WTC11 (cell line): Measurements from ENCODE around the gene CTNND2.

Source experiments
- ATF1 ChIP-seq: sonication (generic); formaldehyde crosslinking; IDR thresholded peaks from 2 replicates; pipeline ENCODE4 v1.8.1; 2023; ENCODE audit warnings: mild to moderate bottlenecking, moderate library complexity, missing genetic modification reagents
- ATF3 ChIP-seq: sonication (generic); formaldehyde crosslinking; conservative IDR thresholded peaks from 2 replicates; pipeline ENCODE4 v1.8.1; 2022; ENCODE audit warnings: mild to moderate bottlenecking, missing genetic modification reagents
- ATF6 ChIP-seq: sonication (generic); formaldehyde crosslinking; IDR thresholded peaks from 2 replicates; pipeline ENCODE4 v1.8.1; 2023; ENCODE audit warnings: mild to moderate bottlenecking, missing genetic modification reagents
- CTCF ChIP-seq: fragments of 200-600 bp; IDR thresholded peaks from 2 replicates; pipeline ENCODE4 v1.8.0; 2022; ENCODE audit warnings: antibody characterized with exemption
- RELA ChIP-seq: sonication (generic); formaldehyde crosslinking; IDR thresholded peaks from 2 replicates; pipeline ENCODE4 v1.8.1; 2022; ENCODE audit warnings: missing genetic modification reagents, mild to moderate bottlenecking, borderline replicate concordance
- SP1 ChIP-seq: sonication (generic); formaldehyde crosslinking; conservative IDR thresholded peaks from 2 replicates; pipeline ENCODE4 v1.8.1; 2022; ENCODE audit warnings: missing genetic modification reagents
- TCF7 ChIP-seq: sonication (generic); formaldehyde crosslinking; IDR thresholded peaks from 2 replicates; pipeline ENCODE4 v1.8.0; 2022; ENCODE audit warnings: mild to moderate bottlenecking, low read depth, missing genetic modification reagents, moderate library complexity
- TEAD4 ChIP-seq: sonication (generic); formaldehyde crosslinking; IDR thresholded peaks from 2 replicates; pipeline ENCODE4 v1.8.0; 2022; ENCODE audit warnings: mild to moderate bottlenecking, missing genetic modification reagents
- ZNF512 ChIP-seq: sonication (generic); formaldehyde crosslinking; IDR thresholded peaks from 2 replicates; pipeline ENCODE4 v1.8.1; 2022; ENCODE audit warnings: missing genetic modification reagents, borderline replicate concordance

GRCh38 chr5:11400316-11400715 is 503.9 kb downstream of the CTNND2 start:
- TF ChIP-seq TCF7 (CRISPR knock-in tag) (no peak), ATF1 (CRISPR knock-in tag) (no peak), CTCF (no peak), SP1 (CRISPR knock-in tag) (no peak), ZNF512 (CRISPR knock-in tag) (no peak), ATF3 (CRISPR knock-in tag) (no peak), TEAD4 (CRISPR knock-in tag) (no peak), RELA (no peak), ATF6 (CRISPR knock-in tag) (no peak)
